Mesendoderm (in vitro differentiated cells): ENCODE data around the gene LRP2BP.

Experiments used
- DNase-seq: peaks from one replicate; pipeline ENCODE4 v3.0.0; 2013
- H2AK5ac ChIP-seq: 2 replicates; pipeline ENCODE4 v1.6.1; 2013; ENCODE audit warnings: low read length, inconsistent platforms
- H2BK120ac ChIP-seq: 2 replicates; pipeline ENCODE4 v1.6.1; 2013; ENCODE audit warnings: low read depth, mild to moderate bottlenecking, low read length, moderate library complexity, mixed read lengths
- H2BK15ac ChIP-seq: replicated peaks from 2 replicates; pipeline ENCODE4 v1.6.1; 2013; ENCODE audit warnings: low read depth, mild to moderate bottlenecking, moderate library complexity
- H2BK5ac ChIP-seq: 2 replicates; pipeline ENCODE4 v1.6.1; 2013; ENCODE audit warnings: low read length, inconsistent platforms
- H3K18ac ChIP-seq: 2 replicates; pipeline ENCODE4 v1.6.1; 2013; ENCODE audit warnings: mild to moderate bottlenecking, low read length, mixed read lengths
- H3K23ac ChIP-seq: one replicate; pipeline ENCODE4 v1.6.1; 2013; ENCODE audit warnings: low read length
- H3K27ac ChIP-seq: 2 replicates; pipeline ENCODE4 v1.5.1; 2013; ENCODE audit warnings: low read depth, mild to moderate bottlenecking, inconsistent platforms, low read length, moderate library complexity
- H3K27me3 ChIP-seq: 2 replicates; pipeline ENCODE4 v1.6.1; 2013; ENCODE audit warnings: low read length, control low read depth, mild to moderate bottlenecking, inconsistent platforms; ENCODE audit not compliant: insufficient read depth, poor library complexity
- H3K36me3 ChIP-seq: 2 replicates; pipeline ENCODE4 v1.6.1; 2013; ENCODE audit warnings: low read length, inconsistent platforms; ENCODE audit not compliant: control insufficient read depth, insufficient read depth
- H3K4ac ChIP-seq: one replicate; pipeline ENCODE4 v1.6.1; 2013; ENCODE audit warnings: low read depth, mild to moderate bottlenecking, low read length, moderate library complexity
- H3K4me1 ChIP-seq: 2 replicates; pipeline ENCODE4 v1.6.1; 2013; ENCODE audit warnings: low read depth, low read length, inconsistent platforms; ENCODE audit not compliant: control insufficient read depth
- H3K4me2 ChIP-seq: 2 replicates; pipeline ENCODE4 v1.6.1; 2013; ENCODE audit warnings: low read length
- H3K4me3 ChIP-seq: 2 replicates; pipeline ENCODE4 v1.5.1; 2013; ENCODE audit warnings: mild to moderate bottlenecking, low read length
- H3K56ac ChIP-seq: one replicate; pipeline ENCODE4 v1.6.1; 2013; ENCODE audit warnings: low read length
- H3K79me1 ChIP-seq: 2 replicates; pipeline ENCODE4 v1.6.1; 2013; ENCODE audit warnings: low read length, inconsistent platforms
- H3K79me2 ChIP-seq: 2 replicates; pipeline ENCODE4 v1.6.1; 2013; ENCODE audit warnings: mild to moderate bottlenecking, low read length; ENCODE audit not compliant: control insufficient read depth, insufficient read depth
- H3K9ac ChIP-seq: 2 replicates; pipeline ENCODE4 v1.6.1; 2013; ENCODE audit warnings: low read length, inconsistent platforms
- H4K5ac ChIP-seq: one replicate; pipeline ENCODE4 v1.6.1; 2013; ENCODE audit warnings: low read length
- H4K8ac ChIP-seq: one replicate; pipeline ENCODE4 v1.6.1; 2013; ENCODE audit warnings: low read depth, mild to moderate bottlenecking, control low read depth, low read length, moderate library complexity
- WGBS: extraction: QIAGEN DNeasy Blood & Tissue Kit; methylation state at CpG from one replicate; pipeline ENCODE4 v1.1.7; 2013; ENCODE audit warnings: low lambda C conversion rate, missing lambda C conversion rate; ENCODE audit not compliant: insufficient coverage; ENCODE audit errors: extremely low coverage; 5-methylcytosine and 5-hydroxymethylcytosine counted together

The LRP2BP gene

GRCh38 chr4:185346975-185347601, 48.6 kb downstream of the LRP2BP start:
- WGBS: no CpG with 5 or more reads among the region's 14 CpGs
- no peak overlapping the region for H3K27ac ChIP-seq
- peaks cover 3% of the 10 kb centered on the region for H3K36me3 ChIP-seq

GRCh38 chr4:185344743-185345538, 50.8 kb downstream of the LRP2BP start:
- H3K79me1 ChIP-seq: no peaks in the 10 kb centered on the region
- H3K4me1 ChIP-seq: no peaks in the 10 kb centered on the region
- H4K5ac ChIP-seq: no peak overlapping the region
- no peak overlapping the region for H2BK15ac ChIP-seq
- H3K27ac ChIP-seq: no peak overlapping the region
- no peaks in the 10 kb centered on the region for H3K79me2 ChIP-seq
- no peak overlapping the region for H3K4me3 ChIP-seq
- no peak overlapping the region for H3K18ac ChIP-seq
- H2BK5ac ChIP-seq: no peak overlapping the region
- H3K4ac ChIP-seq: no peak overlapping the region
- no peak for DNase-seq
- no peaks in the 10 kb centered on the region for H3K27me3 ChIP-seq
- peaks cover 3% of the 10 kb centered on the region for H3K36me3 ChIP-seq
- no peak overlapping the region for H2BK120ac ChIP-seq
- no CpG with 5 or more reads among the region's 6 CpGs for WGBS
- H2AK5ac ChIP-seq: no peak overlapping the region
- H3K4me2 ChIP-seq: no peak overlapping the region
- no peak overlapping the region for H4K8ac ChIP-seq
- no peak overlapping the region for H3K56ac ChIP-seq
- H3K9ac ChIP-seq: no peak overlapping the region
- no peak overlapping the region for H3K23ac ChIP-seq

More at GRCh38 chr4:185346975-185347601, 48.6 kb downstream of the LRP2BP start:
- Histone ChIP-seq H3K9ac (no peak overlapping the region), H4K8ac (no peak overlapping the region), H2BK5ac (no peak overlapping the region), H3K56ac (no peak overlapping the region), H4K5ac (no peak overlapping the region), H3K18ac (no peak overlapping the region), H3K27me3 (no peaks in the 10 kb centered on the region), H3K4me2 (no peak overlapping the region), H2AK5ac (no peak overlapping the region), H3K23ac (no peak overlapping the region), H3K4me1 (no peaks in the 10 kb centered on the region), H3K79me2 (no peaks in the 10 kb centered on the region), H3K4ac (no peak overlapping the region), H3K79me1 (no peaks in the 10 kb centered on the region), H2BK120ac (no peak overlapping the region), H3K4me3 (no peak overlapping the region), H2BK15ac (no peak overlapping the region)
- DNase-seq: no peak

DNA sequence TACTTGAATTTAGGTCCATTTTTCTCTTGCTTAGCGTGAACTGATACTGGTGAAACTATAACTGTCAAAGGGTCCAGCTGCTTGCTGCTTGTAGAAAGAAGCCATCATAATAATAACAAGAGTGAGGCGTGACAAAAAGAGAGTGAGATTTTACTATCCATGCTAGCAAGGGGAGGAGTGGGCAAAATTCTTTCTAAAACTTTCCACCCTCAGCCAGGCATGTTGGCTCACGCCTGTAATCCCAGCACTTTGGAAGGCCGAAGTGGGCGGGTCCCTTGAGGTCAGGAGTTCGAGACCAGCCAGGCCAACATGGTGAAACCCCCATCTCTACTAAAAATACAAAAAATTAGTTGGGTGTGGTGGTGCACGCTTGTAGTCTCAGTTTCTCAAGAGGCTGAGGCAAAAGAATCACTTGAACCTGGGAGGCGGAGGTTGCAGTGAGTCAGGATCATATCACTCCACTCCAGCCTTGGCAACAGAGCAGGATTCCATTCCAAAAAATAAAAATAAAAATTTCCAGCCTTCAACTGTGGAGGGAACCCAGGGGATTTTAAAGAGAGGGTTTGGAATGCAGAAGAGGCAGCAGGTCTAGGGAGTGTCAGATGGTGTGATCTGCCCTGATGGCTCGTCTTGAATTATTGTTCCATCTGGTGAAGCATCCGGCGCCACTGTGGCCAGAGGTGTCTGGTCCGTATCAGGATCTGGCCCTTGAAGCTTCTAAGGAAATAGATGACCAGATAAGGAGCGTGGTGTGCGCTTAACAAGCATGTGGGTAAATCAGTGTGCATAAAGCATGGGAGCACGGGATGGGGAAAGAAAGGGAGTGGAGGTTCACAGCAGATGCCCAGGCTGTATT, 51.8 kb downstream of the LRP2BP start:
- no peak overlapping the region for H3K4ac ChIP-seq
- no peak overlapping the region for H3K18ac ChIP-seq
- H3K4me3 ChIP-seq: no peak overlapping the region
- no peak for DNase-seq
- no peak overlapping the region for H4K8ac ChIP-seq
- H3K27me3 ChIP-seq: no peaks in the 10 kb centered on the region
- H3K79me2 ChIP-seq: no peaks in the 10 kb centered on the region
- H3K9ac ChIP-seq: no peak overlapping the region
- no peak overlapping the region for H2BK15ac ChIP-seq
- WGBS: no CpG with 5 or more reads among the region's 15 CpGs
- H3K56ac ChIP-seq: no peak overlapping the region
- H3K27ac ChIP-seq: no peak overlapping the region
- peaks cover 3% of the 10 kb centered on the region for H3K36me3 ChIP-seq
- no peaks in the 10 kb centered on the region for H3K79me1 ChIP-seq
- H3K4me1 ChIP-seq: no peaks in the 10 kb centered on the region
- no peak overlapping the region for H3K4me2 ChIP-seq
- no peak overlapping the region for H3K23ac ChIP-seq
- H2BK120ac ChIP-seq: no peak overlapping the region
- H4K5ac ChIP-seq: no peak overlapping the region
- no peak overlapping the region for H2BK5ac ChIP-seq
- no peak overlapping the region for H2AK5ac ChIP-seq

GRCh38 chr4:185341841-185342240, 53.9 kb downstream of the LRP2BP start:
- no peaks in the 10 kb centered on the region for H3K79me1 ChIP-seq
- H3K4me3 ChIP-seq: no peak overlapping the region
- DNase-seq: no peak
- H3K27me3 ChIP-seq: no peaks in the 10 kb centered on the region
- no peak overlapping the region for H4K8ac ChIP-seq
- no peak overlapping the region for H2BK15ac ChIP-seq
- H2BK5ac ChIP-seq: no peak overlapping the region
- no peak overlapping the region for H3K9ac ChIP-seq
- no peak overlapping the region for H2BK120ac ChIP-seq
- no peak overlapping the region for H2AK5ac ChIP-seq
- no peak overlapping the region for H3K56ac ChIP-seq
- WGBS: no CpG with 5 or more reads among the region's 6 CpGs
- no peak overlapping the region for H3K4me2 ChIP-seq
- no peaks in the 10 kb centered on the region for H3K79me2 ChIP-seq
- no peaks in the 10 kb centered on the region for H3K4me1 ChIP-seq
- H3K23ac ChIP-seq: no peak overlapping the region
- no peak overlapping the region for H3K4ac ChIP-seq
- H3K18ac ChIP-seq: no peak overlapping the region
- no peak overlapping the region for H4K5ac ChIP-seq
- no peaks in the 10 kb centered on the region for H3K36me3 ChIP-seq
- no peak overlapping the region for H3K27ac ChIP-seq

DNA sequence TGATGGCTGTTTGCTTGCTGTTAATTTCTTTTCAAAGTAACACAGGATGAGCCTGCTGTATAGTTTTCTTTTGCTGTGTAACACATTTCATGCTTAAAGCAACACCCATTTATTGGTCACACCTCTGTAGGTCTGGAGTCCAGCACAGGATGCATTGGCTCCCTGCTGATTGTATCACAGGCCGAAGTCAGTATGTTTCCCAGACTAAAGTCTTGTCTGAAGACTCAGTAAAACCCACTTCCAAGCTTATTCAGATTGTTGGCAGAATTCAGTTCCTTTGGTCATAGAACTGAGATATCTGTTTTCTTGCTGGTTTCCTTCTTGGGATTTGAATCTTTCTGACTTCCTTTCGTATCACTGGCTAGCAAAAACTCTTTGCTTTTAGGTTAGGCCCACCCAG, 54.3 kb downstream of the LRP2BP start:
- Histone ChIP-seq H4K5ac (no peak overlapping the region), H3K27me3 (no peaks in the 10 kb centered on the region), H3K9ac (no peak overlapping the region), H2BK15ac (no peak overlapping the region), H2BK120ac (no peak overlapping the region), H3K36me3 (no peaks in the 10 kb centered on the region), H2AK5ac (no peak overlapping the region), H2BK5ac (no peak overlapping the region), H3K4me1 (no peaks in the 10 kb centered on the region), H3K56ac (no peak overlapping the region), H3K23ac (no peak overlapping the region), H3K79me1 (no peaks in the 10 kb centered on the region), H4K8ac (no peak overlapping the region), H3K4ac (no peak overlapping the region), H3K27ac (no peak overlapping the region), H3K79me2 (no peaks in the 10 kb centered on the region), H3K4me2 (no peak overlapping the region), H3K4me3 (no peak overlapping the region), H3K18ac (no peak overlapping the region)
- no CpG with 5 or more reads among the region's 2 CpGs for WGBS
- DNase-seq: no peak
